RWPE2 (cell line): ENCODE measurements around the gene SAP130.

Source experiments
- ATAC-seq: fragments of 200-7000 bp; cut with Tn5 transposase; 3 replicates; pipeline ENCODE4 v1.9.1; 2021; ENCODE audit warnings: low read depth
- DNase-seq: peaks from one replicate; pipeline ENCODE4 v3.0.0-alpha.2; 2020; ENCODE audit warnings: low spot score
- H3K27ac ChIP-seq: fragments of 450-650 bp; 2 replicates; pipeline ENCODE4 v1.5.1; 2017; ENCODE audit warnings: mild to moderate bottlenecking; ENCODE audit not compliant: poor library complexity, severe bottlenecking
- H3K27me3 ChIP-seq: fragments of 250-450 bp; sonication (Bioruptor Pico); 2 replicates; pipeline ENCODE4 v1.5.1; 2021; ENCODE audit warnings: mild to moderate bottlenecking, moderate library complexity; ENCODE audit not compliant: insufficient read depth, poor library complexity, severe bottlenecking
- H3K36me3 ChIP-seq: fragments of 250-450 bp; sonication (Bioruptor Pico); 2 replicates; pipeline ENCODE4 v1.5.1; 2020; ENCODE audit warnings: low read depth, mild to moderate bottlenecking, moderate library complexity
- H3K4me1 ChIP-seq: fragments of 250-450 bp; sonication (Bioruptor Pico); 2 replicates; pipeline ENCODE4 v1.5.1; 2021; ENCODE audit warnings: mild to moderate bottlenecking, moderate library complexity; ENCODE audit not compliant: insufficient read depth, poor library complexity, severe bottlenecking
- H3K4me3 ChIP-seq: fragments of 250-450 bp; sonication (Bioruptor Pico); 2 replicates; pipeline ENCODE4 v1.5.1; 2021; ENCODE audit warnings: mild to moderate bottlenecking, moderate library complexity; ENCODE audit not compliant: severe bottlenecking
- H3K9me3 ChIP-seq: fragments of 250-450 bp; sonication (Bioruptor Pico); 2 replicates; pipeline ENCODE4 v1.5.1; 2021; ENCODE audit warnings: mild to moderate bottlenecking, moderate library complexity; ENCODE audit not compliant: severe bottlenecking
- TF ChIP-seq, protein P1 (sequence below): fragments of 450-650 bp; IDR thresholded peaks from one replicate; pipeline ENCODE4 v1.5.1; 2017; ENCODE audit warnings: mild to moderate bottlenecking, moderate library complexity; ENCODE audit not compliant: poor library complexity, severe bottlenecking

Gene SAP130

DNA sequence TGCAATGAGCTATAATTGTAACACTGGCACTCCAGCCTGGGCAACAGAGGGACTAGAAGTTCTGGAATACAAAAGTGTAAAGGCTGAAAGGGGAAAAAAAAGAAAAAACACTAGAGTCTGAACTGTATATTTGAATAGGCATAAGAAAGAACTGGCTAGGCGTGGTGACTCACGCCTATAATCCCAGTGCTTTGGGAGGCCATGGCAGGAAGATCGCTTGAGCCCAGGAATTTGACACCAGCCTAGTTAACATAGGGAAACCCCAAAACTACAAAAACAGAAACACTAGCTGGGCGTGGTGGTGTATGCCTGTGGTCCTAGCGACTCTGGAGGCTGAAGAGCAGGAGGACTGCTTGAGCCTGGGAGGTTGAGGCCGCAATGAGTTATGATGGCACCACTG is 70.6 kb downstream of the SAP130 start:
- peaks cover 4% of the 10 kb centered on the region for H3K9me3 ChIP-seq
- peaks cover 15% of the 10 kb centered on the region for H3K36me3 ChIP-seq
- ATAC-seq (no peak), DNase-seq (no peak)
- no peak overlapping the region for H3K4me3 ChIP-seq
- TF ChIP-seq, protein P1, sequence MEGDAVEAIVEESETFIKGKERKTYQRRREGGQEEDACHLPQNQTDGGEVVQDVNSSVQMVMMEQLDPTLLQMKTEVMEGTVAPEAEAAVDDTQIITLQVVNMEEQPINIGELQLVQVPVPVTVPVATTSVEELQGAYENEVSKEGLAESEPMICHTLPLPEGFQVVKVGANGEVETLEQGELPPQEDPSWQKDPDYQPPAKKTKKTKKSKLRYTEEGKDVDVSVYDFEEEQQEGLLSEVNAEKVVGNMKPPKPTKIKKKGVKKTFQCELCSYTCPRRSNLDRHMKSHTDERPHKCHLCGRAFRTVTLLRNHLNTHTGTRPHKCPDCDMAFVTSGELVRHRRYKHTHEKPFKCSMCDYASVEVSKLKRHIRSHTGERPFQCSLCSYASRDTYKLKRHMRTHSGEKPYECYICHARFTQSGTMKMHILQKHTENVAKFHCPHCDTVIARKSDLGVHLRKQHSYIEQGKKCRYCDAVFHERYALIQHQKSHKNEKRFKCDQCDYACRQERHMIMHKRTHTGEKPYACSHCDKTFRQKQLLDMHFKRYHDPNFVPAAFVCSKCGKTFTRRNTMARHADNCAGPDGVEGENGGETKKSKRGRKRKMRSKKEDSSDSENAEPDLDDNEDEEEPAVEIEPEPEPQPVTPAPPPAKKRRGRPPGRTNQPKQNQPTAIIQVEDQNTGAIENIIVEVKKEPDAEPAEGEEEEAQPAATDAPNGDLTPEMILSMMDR: no peak
- no peaks in the 10 kb centered on the region for H3K27me3 ChIP-seq
- no peak overlapping the region for H3K27ac ChIP-seq
- no peaks in the 10 kb centered on the region for H3K4me1 ChIP-seq

DNA sequence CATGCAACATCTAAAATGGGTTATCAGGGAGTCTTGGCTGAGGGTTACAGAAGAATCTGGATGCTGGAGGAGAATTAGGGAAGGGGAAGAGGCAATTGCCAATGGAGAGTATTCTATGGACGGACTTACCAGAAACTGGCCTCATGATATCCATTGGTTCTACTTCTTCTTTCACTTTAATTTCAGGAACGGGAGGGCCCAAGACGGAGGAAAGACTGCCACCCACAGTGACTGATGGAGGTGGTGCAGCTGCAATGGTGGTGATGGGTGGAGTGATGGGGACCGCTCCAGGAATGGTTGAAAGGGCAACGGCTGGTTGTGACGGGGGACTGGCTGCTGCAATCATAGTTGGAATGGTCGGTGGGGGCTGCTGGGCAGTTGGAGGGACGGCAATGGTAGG is 73.0 kb downstream of the SAP130 start:
- H3K36me3 ChIP-seq: peaks cover 30% of the 10 kb centered on the region
- no peaks in the 10 kb centered on the region for H3K27me3 ChIP-seq
- TF ChIP-seq, protein P1: no peak
- H3K27ac ChIP-seq: no peak overlapping the region
- no peak for DNase-seq
- H3K4me1 ChIP-seq: no peaks in the 10 kb centered on the region
- no peak for ATAC-seq
- no peaks in the 10 kb centered on the region for H3K9me3 ChIP-seq
- no peak overlapping the region for H3K4me3 ChIP-seq

DNA sequence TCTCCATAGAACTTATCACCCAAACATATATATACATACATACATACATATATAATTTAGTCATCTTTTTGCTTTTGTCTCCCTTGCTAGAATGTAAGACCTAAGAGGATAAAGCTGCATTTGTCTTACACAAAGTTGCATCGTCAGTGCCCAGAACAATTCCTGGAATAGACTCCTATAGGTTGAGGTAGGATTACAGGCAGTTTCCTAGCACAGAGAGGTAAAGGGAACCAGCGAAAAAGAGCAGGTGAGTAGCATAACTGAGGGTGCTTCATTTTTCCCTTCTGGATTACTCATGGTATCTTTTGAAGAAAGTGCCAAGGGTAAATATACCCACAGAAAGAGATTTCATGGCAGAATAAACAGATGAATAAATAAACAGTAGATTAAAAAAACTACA is 74.0 kb downstream of the SAP130 start:
- no peaks in the 10 kb centered on the region for H3K27me3 ChIP-seq
- H3K4me1 ChIP-seq: no peaks in the 10 kb centered on the region
- no peak overlapping the region for H3K27ac ChIP-seq
- H3K9me3 ChIP-seq: no peaks in the 10 kb centered on the region
- no peak overlapping the region for H3K4me3 ChIP-seq
- DNase-seq (no peak), ATAC-seq (no peak)
- TF ChIP-seq, protein P1: no peak
- peaks cover 38% of the 10 kb centered on the region for H3K36me3 ChIP-seq

DNA sequence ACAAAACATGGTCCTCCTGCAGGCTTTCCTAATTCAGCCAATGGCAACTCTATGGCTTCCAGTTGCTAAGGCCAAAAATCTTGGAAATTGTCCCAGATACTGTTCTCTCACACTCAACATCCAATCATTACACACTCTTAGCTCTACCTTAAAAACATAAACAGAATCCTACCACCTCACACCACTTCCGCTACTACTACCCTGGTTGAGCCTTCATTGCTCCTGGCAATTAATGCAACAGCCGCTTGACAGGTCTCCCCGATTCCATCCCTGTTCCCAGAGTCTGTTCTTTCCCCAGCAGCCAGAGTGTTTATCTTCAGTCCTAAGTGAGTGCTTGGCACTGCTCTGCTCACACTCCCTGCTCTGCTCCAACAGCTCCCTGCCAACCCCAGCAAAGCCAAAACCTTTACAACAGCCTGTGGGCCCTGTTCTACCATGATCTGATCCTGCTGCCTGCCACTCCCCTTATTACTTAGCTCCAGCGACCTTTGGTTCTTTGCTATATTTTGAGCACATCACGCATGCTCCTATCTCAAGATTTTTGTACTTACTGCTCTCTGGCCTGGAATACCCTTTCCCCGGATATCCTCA is 74.6 kb downstream of the SAP130 start:
- Histone ChIP-seq H3K27ac (no peak overlapping the region), H3K4me3 (no peak overlapping the region), H3K27me3 (no peaks in the 10 kb centered on the region), H3K4me1 (no peaks in the 10 kb centered on the region), H3K9me3 (no peaks in the 10 kb centered on the region), H3K36me3 (peaks cover 44% of the 10 kb centered on the region)
- ATAC-seq: no peak
- TF ChIP-seq, protein P1: no peak
- no peak for DNase-seq

DNA sequence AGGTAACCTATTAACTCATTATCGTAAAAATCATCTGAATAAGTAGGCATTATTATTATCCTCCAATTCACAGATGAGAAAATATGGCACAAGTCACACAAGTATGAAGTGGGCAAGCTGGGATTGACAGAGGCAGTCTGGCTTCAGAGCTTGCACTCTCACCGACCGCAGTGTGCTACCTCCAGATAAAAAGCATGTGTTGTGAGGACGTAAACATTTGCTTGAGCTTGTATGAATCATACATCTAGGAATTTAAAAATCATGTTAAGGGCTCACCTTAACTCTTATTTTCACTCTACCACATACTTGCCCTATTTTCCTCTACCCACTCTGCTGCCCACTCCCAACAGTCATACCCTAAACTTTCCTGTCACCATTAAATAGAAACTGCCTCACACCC is 76.8 kb downstream of the SAP130 start:
- TF ChIP-seq, protein P1: no peak
- no peaks in the 10 kb centered on the region for H3K9me3 ChIP-seq
- H3K27ac ChIP-seq: no peak overlapping the region
- H3K36me3 ChIP-seq: peaks cover 47% of the 10 kb centered on the region
- ATAC-seq (peak; percentile 31; the same call in 1 of the 3 replicates), DNase-seq (no peak)
- H3K4me3 ChIP-seq: no peak overlapping the region
- H3K4me1 ChIP-seq: no peaks in the 10 kb centered on the region
- H3K27me3 ChIP-seq: no peaks in the 10 kb centered on the region
